ENCODE measurements around the gene KDELR3. TPM values are rescaled to one million over a fixed set of nuclear protein-coding genes. Genes with fewer than 3 reads are reported as not detected.

The KDELR3 gene
- polyA plus RNA-seq, 3 donors: not detected

- H3K36me3 ChIP-seq (replicated peaks in 1 of 2; ENCODE audit: control insufficient read depth in 1 of 2, insufficient read depth in 2 of 2, low read length in 2 of 2): no peaks in the 10 kb centered on the region
- no peak for TF ChIP-seq CTCF (IDR thresholded peaks at IDR 0.05)
- peak in 1 of 3 donors; percentile 11 for DNase-seq
- no peaks in the 10 kb centered on the region for H4K20me1 ChIP-seq (ENCODE audit: insufficient read depth, low read length)
- no peak overlapping the region for H3K4me3 Mint-ChIP-seq
- H3K4me3 ChIP-seq (replicated peaks in 1 of 3; ENCODE audit: low read depth in 2 of 3, low read length in 3 of 3): no peak overlapping the region
- peaks cover 7 to 24% of the 10 kb centered on the region in 2 donors for H3K27me3 ChIP-seq (ENCODE audit: control insufficient read depth in 2 of 2, insufficient read depth in 2 of 2, low read length in 2 of 2)
- H3K27ac Mint-ChIP-seq: no peak overlapping the region
- H3K4me2 ChIP-seq (replicated peaks; ENCODE audit: extremely low read depth, low read length, poor library complexity, severe bottlenecking): no peak overlapping the region
- intact Hi-C loops (cut with micrococcal nuclease): loop anchor here (5.0 kb wide), 2 partner anchors 34 to 54 kb away; no protein-coding TSS in a partner anchor
- H2AFZ ChIP-seq (ENCODE audit: insufficient read depth, low read depth, low read length, poor library complexity, severe bottlenecking): no peak overlapping the region
- no peaks in the 10 kb centered on the region for H3K79me2 ChIP-seq (ENCODE audit: insufficient read depth, low read length)
- no peak overlapping the region for H3K9ac ChIP-seq (ENCODE audit: insufficient read depth, low read length, poor library complexity, severe bottlenecking)
- H3K9me3 ChIP-seq (replicated peaks in 1 of 2; ENCODE audit: control insufficient read depth in 1 of 2, insufficient read depth in 1 of 2, low read length in 2 of 2): no peaks in the 10 kb centered on the region
- H3K36me3 Mint-ChIP-seq: peaks cover 0 to 3% of the 10 kb centered on the region in 2 donors
- 80% methylated on average over 1 of the region's 1 CpG for WGBS (ENCODE audit: insufficient coverage)
- H3K27ac ChIP-seq (ENCODE audit: low read depth in 1 of 2, low read length in 2 of 2): no peak overlapping the region
- no peaks in the 10 kb centered on the region for H3K9me3 Mint-ChIP-seq
- H3K27me3 Mint-ChIP-seq (ENCODE audit: low read depth in 3 of 3): peaks cover 27 to 58% (median 31%) of the 10 kb centered on the region in 3 donors
- H3K4me1 Mint-ChIP-seq: peaks cover 11% of the 10 kb centered on the region
- peaks cover 7 to 8% of the 10 kb centered on the region in 2 donors for H3K4me1 ChIP-seq (ENCODE audit: control insufficient read depth in 1 of 2, insufficient read depth in 2 of 2, low read length in 2 of 2)
Measured at GRCh38 chr22:38513063-38513462, 45.2 kb downstream of the KDELR3 start.

- Histone ChIP-seq H3K27ac (ENCODE audit: low read depth in 1 of 2, low read length in 2 of 2) (no peak overlapping the region), H3K9me3 (replicated peaks in 1 of 2; ENCODE audit: control insufficient read depth in 1 of 2, insufficient read depth in 1 of 2, low read length in 2 of 2) (no peaks in the 10 kb centered on the region), H3K4me2 (replicated peaks; ENCODE audit: extremely low read depth, low read length, poor library complexity, severe bottlenecking) (no peak overlapping the region), H4K20me1 (ENCODE audit: insufficient read depth, low read length) (no peaks in the 10 kb centered on the region), H3K4me1 (ENCODE audit: control insufficient read depth in 1 of 2, insufficient read depth in 2 of 2, low read length in 2 of 2) (no peaks in the 10 kb centered on the region), H3K79me2 (ENCODE audit: insufficient read depth, low read length) (no peaks in the 10 kb centered on the region), H3K9ac (ENCODE audit: insufficient read depth, low read length, poor library complexity, severe bottlenecking) (no peak overlapping the region), H3K27me3 (ENCODE audit: control insufficient read depth in 2 of 2, insufficient read depth in 2 of 2, low read length in 2 of 2) (peaks cover 28 to 51% of the 10 kb centered on the region in 2 donors), H3K4me3 (replicated peaks in 1 of 3; ENCODE audit: low read depth in 2 of 3, low read length in 3 of 3) (no peak overlapping the region), H3K36me3 (replicated peaks in 1 of 2; ENCODE audit: control insufficient read depth in 1 of 2, insufficient read depth in 2 of 2, low read length in 2 of 2) (no peaks in the 10 kb centered on the region), H2AFZ (ENCODE audit: insufficient read depth, low read depth, low read length, poor library complexity, severe bottlenecking) (no peak overlapping the region)
- Mint-ChIP-seq H3K27ac (no peak overlapping the region), H3K9me3 (no peaks in the 10 kb centered on the region), H3K4me3 (no peak overlapping the region), H3K27me3 (ENCODE audit: low read depth in 3 of 3) (peaks cover 18 to 64% (median 40%) of the 10 kb centered on the region in 3 donors), H3K36me3 (no peaks in the 10 kb centered on the region), H3K4me1 (no peaks in the 10 kb centered on the region)
- no peak for TF ChIP-seq CTCF (IDR thresholded peaks at IDR 0.05)
- intact Hi-C loops (cut with micrococcal nuclease): no loop called here
- 94% methylated on average over 2 of the region's 4 CpGs for WGBS (ENCODE audit: insufficient coverage)
- DNase-seq: no peak
Measured at GRCh38 chr22:38518620-38519019, 50.7 kb downstream of the KDELR3 start.
